Sigmoid colon (tissue), 7 donors: ENCODE results near the gene DNAJC12. TPM values are rescaled to one million over a fixed set of nuclear protein-coding genes. Genes with fewer than 3 reads are reported as not detected.
"Not testable (repeated sequence)": the region's sequence is repeated elsewhere in the genome, so short reads cannot be mapped to it uniquely, and the experiment has no call there.

Experiments
- DNase-seq: peaks from one replicate; pipeline ENCODE4 v3.0.0-alpha.2; 2019
- H3K27ac ChIP-seq, 4 donors: fragments of 200-600 bp; sonication (generic); one replicate each; pipeline ENCODE4 v1.5.1; 2016 to 2019; ENCODE audit warnings: mild to moderate bottlenecking in 1 of 4
- H3K27me3 ChIP-seq, 3 donors: fragments of 200-600 bp; sonication (generic); one replicate each; pipeline ENCODE4 v1.5.1; 2019; ENCODE audit warnings: mild to moderate bottlenecking in 1 of 3
- H3K36me3 ChIP-seq, 4 donors: fragments of 200-600 bp; sonication (generic); one replicate each; pipeline ENCODE4 v1.5.1; 2016 to 2019
- H3K4me1 ChIP-seq, 4 donors: fragments of 200-600 bp; sonication (generic); one replicate each; pipeline ENCODE4 v1.5.1; 2017 to 2019
- H3K4me3 ChIP-seq, 4 donors: fragments of 200-600 bp; sonication (generic); one replicate each; pipeline ENCODE4 v1.5.1; 2017 to 2019; ENCODE audit warnings: mild to moderate bottlenecking in 2 of 4, moderate library complexity in 1 of 4
- H3K9me3 ChIP-seq, 4 donors: fragments of 200-600 bp in 3 of 4; sonication (generic) in 3 of 4; one replicate each; pipeline versions ENCODE4 v1.5.1 to v1.6.1; 2013 to 2019
- EP300 ChIP-seq, 4 donors: sonication (generic); formaldehyde crosslinking; IDR thresholded peaks; one replicate each; pipeline ENCODE4 v1.6.1; 2017; ENCODE audit warnings: antibody characterized with exemption in 4 of 4
- POLR2A ChIP-seq, 2 donors: fragments of 450-650 bp; IDR thresholded peaks; one replicate each; pipeline ENCODE4 v1.6.1; 2016; ENCODE audit warnings: antibody characterized with exemption in 2 of 2, mild to moderate bottlenecking in 2 of 2, moderate library complexity in 2 of 2
- POLR2AphosphoS5 ChIP-seq, 4 donors: sonication (generic); formaldehyde crosslinking; IDR thresholded peaks; one replicate each; pipeline ENCODE4 v1.6.1; 2017; ENCODE audit warnings: antibody characterized with exemption in 4 of 4
- WGBS, 2 donors: extraction: QIAGEN DNeasy Blood & Tissue Kit; methylation state at CpG; one replicate each; pipeline ENCODE4 v1.1.7; 2013; 5-methylcytosine and 5-hydroxymethylcytosine counted together
- intact Hi-C: fragments of 100-400 bp; cut with DNase I; formaldehyde crosslinking; loops from one replicate; pipeline ENCODE4 v1.15.1; 2023
- polyA plus RNA-seq, 3 donors: library from polyadenylated mRNA; stranded (reverse); fragments of 200-250 nt; gene quantifications; one replicate each; pipeline ENCODE4 v1.2.3, GENCODE V29; 2013
- total RNA-seq, 4 donors: library from RNA; depleted of rRNA; stranded (reverse); fragments of >200 nt; gene quantifications; one replicate each; pipeline ENCODE4 v1.1.0, GENCODE V29; 2016
- TF ChIP-seq, protein P1 (sequence below), 4 experiments: fragments of 450-650 bp in 3 of 4; fragments of 200-600 bp in 1 of 4; IDR thresholded peaks; one replicate each; pipeline ENCODE4 v1.5.1; 2016 to 2019; ENCODE audit warnings: antibody characterized with exemption in 4 of 4, mild to moderate bottlenecking in 3 of 4, moderate library complexity in 2 of 4
- donor health status: healthy with polysubstance abuse.
- donor health status: Bipolar disorder and iron deficiency.
- donor health status: healthy.

DNAJC12 gene
- total and polyA plus RNA-seq, 7 donors: 7.2 to 51.1 (median 12.1) TPM

DNA sequence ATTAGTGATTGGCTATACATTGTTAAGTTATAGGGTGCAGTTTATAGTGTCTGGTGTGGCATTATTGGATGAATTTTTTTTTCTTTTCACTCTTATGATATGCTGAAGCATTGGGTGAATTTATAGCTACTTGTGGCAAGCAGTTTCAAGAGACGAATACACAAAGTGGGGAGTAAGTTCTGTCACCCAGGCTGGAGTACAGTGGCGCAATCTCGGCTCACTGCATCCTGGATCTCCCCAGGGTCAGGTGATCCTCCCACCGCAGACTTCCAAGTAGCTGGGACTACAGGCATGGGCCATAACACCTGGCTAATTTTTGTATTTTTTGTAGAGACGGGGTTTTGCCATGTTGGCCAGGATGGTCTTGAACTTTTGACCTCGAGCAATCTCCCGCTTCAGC, 40.1 kb upstream of the DNAJC12 start:
- intact Hi-C loops: no loop called here
- WGBS, 2 donors: 93 to 94% methylated on average over 7 of the region's 7 CpGs
- no peak overlapping the region for H3K27ac ChIP-seq
- TF ChIP-seq, protein P1, sequence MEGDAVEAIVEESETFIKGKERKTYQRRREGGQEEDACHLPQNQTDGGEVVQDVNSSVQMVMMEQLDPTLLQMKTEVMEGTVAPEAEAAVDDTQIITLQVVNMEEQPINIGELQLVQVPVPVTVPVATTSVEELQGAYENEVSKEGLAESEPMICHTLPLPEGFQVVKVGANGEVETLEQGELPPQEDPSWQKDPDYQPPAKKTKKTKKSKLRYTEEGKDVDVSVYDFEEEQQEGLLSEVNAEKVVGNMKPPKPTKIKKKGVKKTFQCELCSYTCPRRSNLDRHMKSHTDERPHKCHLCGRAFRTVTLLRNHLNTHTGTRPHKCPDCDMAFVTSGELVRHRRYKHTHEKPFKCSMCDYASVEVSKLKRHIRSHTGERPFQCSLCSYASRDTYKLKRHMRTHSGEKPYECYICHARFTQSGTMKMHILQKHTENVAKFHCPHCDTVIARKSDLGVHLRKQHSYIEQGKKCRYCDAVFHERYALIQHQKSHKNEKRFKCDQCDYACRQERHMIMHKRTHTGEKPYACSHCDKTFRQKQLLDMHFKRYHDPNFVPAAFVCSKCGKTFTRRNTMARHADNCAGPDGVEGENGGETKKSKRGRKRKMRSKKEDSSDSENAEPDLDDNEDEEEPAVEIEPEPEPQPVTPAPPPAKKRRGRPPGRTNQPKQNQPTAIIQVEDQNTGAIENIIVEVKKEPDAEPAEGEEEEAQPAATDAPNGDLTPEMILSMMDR (IDR thresholded peaks at IDR 0.05): no peak
- TF ChIP-seq EP300 (IDR thresholded peaks at IDR 0.05): no peak
- no peak for TF ChIP-seq POLR2AphosphoS5 (IDR thresholded peaks at IDR 0.05)
- no peak for TF ChIP-seq POLR2A (IDR thresholded peaks at IDR 0.05)
- H3K9me3 ChIP-seq: no peaks in the 10 kb centered on the region
- H3K27me3 ChIP-seq: no peaks in the 10 kb centered on the region
- H3K4me1 ChIP-seq: no peaks in the 10 kb centered on the region
- H3K36me3 ChIP-seq: no peaks in the 10 kb centered on the region
- no peak for DNase-seq
- H3K4me3 ChIP-seq: no peak overlapping the region

DNA sequence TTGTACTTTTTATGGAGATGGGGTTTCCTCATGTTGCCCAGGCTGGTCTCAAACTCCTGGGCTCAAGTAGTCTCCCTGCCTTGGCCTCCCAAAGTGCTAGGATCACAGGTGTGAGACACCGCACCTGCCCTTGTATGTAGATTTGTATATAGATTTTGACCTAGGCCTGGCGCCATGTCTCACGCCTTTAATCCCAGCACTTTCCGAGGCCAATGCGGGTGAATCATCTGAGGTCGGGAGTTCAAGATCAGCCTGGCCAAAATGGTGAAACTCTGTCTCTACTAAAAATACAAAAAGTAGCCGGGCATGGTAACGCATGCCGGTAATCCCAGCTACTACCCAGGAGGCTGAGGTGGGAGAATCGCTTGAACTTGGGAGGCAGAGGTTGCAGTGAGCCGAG, 39.4 kb upstream of the DNAJC12 start:
- H3K27me3 ChIP-seq, H3K9me3 ChIP-seq, intact Hi-C loops, H3K4me3 ChIP-seq, H3K4me1 ChIP-seq, H3K36me3 ChIP-seq, H3K27ac ChIP-seq, DNase-seq: not testable (repeated sequence)
- 96 to 97% methylated on average over 11 of the region's 11 CpGs for WGBS, 2 donors

DNA sequence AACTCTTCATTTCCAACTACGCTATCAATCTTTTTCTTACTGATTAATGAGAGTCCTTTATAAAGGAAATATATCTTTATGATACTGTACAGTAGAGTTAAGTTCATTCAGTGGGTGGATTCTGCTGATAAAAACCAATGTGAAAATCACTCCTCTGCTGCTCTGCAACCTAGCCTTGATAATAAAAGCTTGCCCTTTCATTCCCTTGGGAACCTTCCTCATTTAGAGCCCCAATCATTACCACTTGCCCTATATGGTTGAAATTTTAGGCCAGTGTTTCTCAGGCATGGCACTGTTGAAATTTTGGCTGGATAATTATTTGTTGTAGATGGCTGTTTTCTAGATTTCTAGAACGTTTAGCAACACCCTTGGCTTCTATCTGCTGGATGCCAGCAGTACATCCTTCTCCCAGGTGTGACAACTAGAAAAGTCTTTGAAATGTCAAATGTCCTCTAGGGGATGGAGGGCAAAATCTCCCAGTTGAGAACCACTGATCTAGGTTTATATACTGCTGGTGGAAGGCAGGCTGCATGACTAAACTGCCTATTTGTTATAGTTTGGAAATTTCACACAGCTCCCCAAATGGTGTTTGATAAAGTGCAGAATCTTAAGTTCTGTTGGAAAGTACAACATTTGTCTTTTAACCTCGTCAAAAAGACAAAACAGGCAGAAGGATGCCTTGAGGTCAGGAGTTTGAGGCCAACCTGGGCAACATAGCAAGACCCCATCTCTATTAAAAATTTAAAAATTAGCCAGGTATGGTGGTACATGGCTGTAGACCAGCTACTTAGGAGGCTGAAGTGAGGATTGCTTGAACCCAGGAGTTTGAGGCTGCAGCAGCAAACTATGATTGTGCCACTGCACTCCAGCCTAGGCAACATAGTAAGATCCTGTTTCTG, 37.6 kb upstream of the DNAJC12 start:
- no peak for DNase-seq
- no peak overlapping the region for H3K4me3 ChIP-seq
- no peak overlapping the region for H3K27ac ChIP-seq
- intact Hi-C loops: no loop called here
- no peaks in the 10 kb centered on the region for H3K27me3 ChIP-seq
- no peak for TF ChIP-seq EP300 (IDR thresholded peaks at IDR 0.05)
- TF ChIP-seq, protein P1 (IDR thresholded peaks at IDR 0.05): no peak
- 59 to 77% methylated on average over 3 of the region's 3 CpGs for WGBS, 2 donors
- H3K9me3 ChIP-seq: no peaks in the 10 kb centered on the region
- no peaks in the 10 kb centered on the region for H3K4me1 ChIP-seq
- H3K36me3 ChIP-seq: no peaks in the 10 kb centered on the region

DNA sequence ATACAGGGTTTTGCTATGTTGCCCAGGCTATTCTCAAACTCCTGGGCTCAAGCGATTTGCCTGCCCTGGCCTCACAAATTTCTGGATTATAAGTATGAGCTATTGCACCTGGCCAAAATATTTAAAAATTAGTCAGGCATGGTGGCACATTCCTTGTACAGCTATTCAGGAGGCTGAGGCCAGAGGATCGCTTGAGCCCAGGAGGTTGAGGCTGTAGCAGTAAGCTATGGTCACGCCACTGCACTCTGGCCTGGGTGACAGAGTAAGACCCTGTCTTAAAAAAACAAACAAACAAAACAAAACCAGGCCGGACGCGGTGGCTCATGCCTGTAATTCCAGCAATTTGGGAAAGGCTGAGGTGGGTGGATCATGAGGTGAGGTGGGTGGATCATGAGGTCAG, 32.0 kb upstream of the DNAJC12 start:
- no peaks in the 10 kb centered on the region for H3K27me3 ChIP-seq
- no peaks in the 10 kb centered on the region for H3K4me1 ChIP-seq
- no peak overlapping the region for H3K27ac ChIP-seq
- H3K4me3 ChIP-seq: no peak overlapping the region
- intact Hi-C loops: no loop called here
- 95 to 97% methylated on average over 6 of the region's 6 CpGs for WGBS, 2 donors
- H3K36me3 ChIP-seq: no peaks in the 10 kb centered on the region
- TF ChIP-seq, protein P1 (IDR thresholded peaks at IDR 0.05): no peak
- TF ChIP-seq EP300 (IDR thresholded peaks at IDR 0.05) (no peak), POLR2AphosphoS5 (IDR thresholded peaks at IDR 0.05) (no peak), POLR2A (IDR thresholded peaks at IDR 0.05) (no peak)
- no peak for DNase-seq
- no peaks in the 10 kb centered on the region for H3K9me3 ChIP-seq

DNA sequence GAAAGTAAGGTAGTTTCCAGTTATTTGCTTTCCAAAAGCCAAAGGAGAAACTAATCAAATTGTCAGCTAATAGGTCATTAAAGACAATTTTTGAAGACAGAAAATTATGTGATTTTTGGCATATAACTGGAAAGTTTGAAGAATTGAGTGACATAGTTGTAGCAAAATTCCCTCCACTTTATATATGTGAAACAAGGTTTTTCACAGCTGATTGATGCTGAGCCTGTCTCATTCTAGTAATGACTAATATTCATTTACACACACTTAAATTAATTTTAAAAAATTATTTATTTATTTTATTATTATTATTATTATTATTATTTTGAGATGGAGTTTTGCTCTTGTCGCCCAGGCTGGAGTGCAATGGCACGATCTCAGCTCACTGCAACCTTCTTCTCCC, 30.1 kb upstream of the DNAJC12 start:
- TF ChIP-seq EP300 (IDR thresholded peaks at IDR 0.05): no peak
- no peak for TF ChIP-seq POLR2A (IDR thresholded peaks at IDR 0.05)
- TF ChIP-seq POLR2AphosphoS5 (IDR thresholded peaks at IDR 0.05): no peak
- TF ChIP-seq, protein P1 (IDR thresholded peaks at IDR 0.05): no peak
- H3K27me3 ChIP-seq: no peaks in the 10 kb centered on the region
- H3K9me3 ChIP-seq: no peaks in the 10 kb centered on the region
- no peak overlapping the region for H3K27ac ChIP-seq
- no peak for DNase-seq
- intact Hi-C loops: no loop called here
- H3K4me1 ChIP-seq: no peaks in the 10 kb centered on the region
- 95 to 99% methylated on average over 2 of the region's 2 CpGs for WGBS, 2 donors
- H3K4me3 ChIP-seq: no peak overlapping the region
- no peaks in the 10 kb centered on the region for H3K36me3 ChIP-seq
